WTC11 (cell line): Measurements from ENCODE around the gene ENAH. TPM values are rescaled to one million over a fixed set of nuclear protein-coding genes. Genes with fewer than 3 reads are reported as not detected.

Experiments
- ATAC-seq: fragments of 200-7000 bp; cut with Tn5 transposase; 2 replicates; pipeline ENCODE4 v1.10.0; 2021; ENCODE audit warnings: mild to moderate bottlenecking, moderate library complexity
- CTCF ChIA-PET: fragments of 300-600 bp; sonication (Branson Sonifier 250); formaldehyde crosslinking; loops from one replicate; lab custom pipeline; 2021; ENCODE audit warnings: antibody characterized with exemption; lab: Charles Lee
- POLR2A ChIA-PET: fragments of 350-600 bp; sonication (Branson Sonifier 250); formaldehyde crosslinking; loops from one replicate; lab custom pipeline; 2021; ENCODE audit warnings: antibody characterized with exemption; lab: Charles Lee
- DNase-seq: peaks from one replicate; pipeline ENCODE4 v3.0.0; 2021; ENCODE audit warnings: low spot score
- H3K27ac Mint-ChIP-seq: 2 replicates; pipeline ENCODE4 v1.8.0; 2021; ENCODE audit warnings: mixed read lengths
- H3K27me3 Mint-ChIP-seq: 2 replicates; pipeline ENCODE4 v1.8.0; 2021; ENCODE audit warnings: low read depth, mild to moderate bottlenecking, moderate library complexity, mixed read lengths
- H3K36me3 Mint-ChIP-seq: 2 replicates; pipeline ENCODE4 v1.8.0; 2021; ENCODE audit warnings: mixed read lengths
- H3K4me1 Mint-ChIP-seq: 2 replicates; pipeline ENCODE4 v1.8.0; 2022; ENCODE audit warnings: mixed read lengths
- H3K4me3 Mint-ChIP-seq: 2 replicates; pipeline ENCODE4 v1.8.0; 2021; ENCODE audit warnings: mild to moderate bottlenecking, moderate library complexity, mixed read lengths
- H3K9me3 Mint-ChIP-seq: 2 replicates; pipeline ENCODE4 v1.8.0; 2021; ENCODE audit warnings: mixed read lengths
- AFF4 ChIP-seq: sonication (generic); formaldehyde crosslinking; IDR thresholded peaks from 2 replicates; pipeline ENCODE4 v1.8.1; 2023; ENCODE audit warnings: mild to moderate bottlenecking, missing genetic modification reagents, borderline replicate concordance
- ATF1 ChIP-seq: sonication (generic); formaldehyde crosslinking; IDR thresholded peaks from 2 replicates; pipeline ENCODE4 v1.8.1; 2023; ENCODE audit warnings: mild to moderate bottlenecking, moderate library complexity, missing genetic modification reagents
- CBFB ChIP-seq: sonication (generic); formaldehyde crosslinking; IDR thresholded peaks from 2 replicates; pipeline ENCODE4 v1.8.1; 2022; ENCODE audit warnings: mild to moderate bottlenecking, low read depth, missing genetic modification reagents
- CREM ChIP-seq: sonication (generic); formaldehyde crosslinking; IDR thresholded peaks from 2 replicates; pipeline ENCODE4 v1.8.1; 2022; ENCODE audit warnings: mild to moderate bottlenecking, missing genetic modification reagents, moderate library complexity
- EMX1 ChIP-seq: fragments of 250-450 bp; sonication (Bioruptor Pico); IDR thresholded peaks from 2 replicates; pipeline ENCODE4 v1.8.0; 2021; ENCODE audit warnings: mild to moderate bottlenecking
- ESRRA ChIP-seq: sonication (generic); formaldehyde crosslinking; IDR thresholded peaks from 2 replicates; pipeline ENCODE4 v1.8.1; 2022; ENCODE audit warnings: mild to moderate bottlenecking, missing genetic modification reagents, borderline replicate concordance
- FOXK1 ChIP-seq: sonication (generic); formaldehyde crosslinking; IDR thresholded peaks from 2 replicates; pipeline ENCODE4 v1.8.0; 2022; ENCODE audit warnings: mild to moderate bottlenecking, moderate library complexity, missing genetic modification reagents
- GABPB1 ChIP-seq: sonication (generic); formaldehyde crosslinking; IDR thresholded peaks from 2 replicates; pipeline ENCODE4 v1.8.1; 2023; ENCODE audit warnings: mild to moderate bottlenecking, missing genetic modification reagents
- IRF1 ChIP-seq: sonication (generic); formaldehyde crosslinking; IDR thresholded peaks from 2 replicates; pipeline ENCODE4 v1.8.0; 2023; ENCODE audit warnings: missing genetic modification reagents
- IRF2 ChIP-seq: sonication (generic); formaldehyde crosslinking; IDR thresholded peaks from 2 replicates; pipeline ENCODE4 v1.8.0; 2022; ENCODE audit warnings: low read depth, missing genetic modification reagents, borderline replicate concordance
- NFATC4 ChIP-seq: fragments of 250-450 bp; sonication (Bioruptor Pico); IDR thresholded peaks from 2 replicates; pipeline ENCODE4 v1.9.0; 2021; ENCODE audit warnings: mild to moderate bottlenecking
- OVOL2 ChIP-seq: fragments of 250-450 bp; sonication (Bioruptor Pico); IDR thresholded peaks from 2 replicates; pipeline ENCODE4 v1.9.0; 2021; ENCODE audit warnings: mild to moderate bottlenecking, borderline replicate concordance
- RELA ChIP-seq: sonication (generic); formaldehyde crosslinking; IDR thresholded peaks from 2 replicates; pipeline ENCODE4 v1.8.1; 2022; ENCODE audit warnings: missing genetic modification reagents, mild to moderate bottlenecking, borderline replicate concordance
- SOX15 ChIP-seq: fragments of 250-450 bp; sonication (Bioruptor Pico); IDR thresholded peaks from 2 replicates; pipeline ENCODE4 v1.9.0; 2021; ENCODE audit warnings: mild to moderate bottlenecking
- TCF7 ChIP-seq: sonication (generic); formaldehyde crosslinking; IDR thresholded peaks from 2 replicates; pipeline ENCODE4 v1.8.0; 2022; ENCODE audit warnings: mild to moderate bottlenecking, low read depth, missing genetic modification reagents, moderate library complexity
- TP53 ChIP-seq: sonication (generic); formaldehyde crosslinking; IDR thresholded peaks from 2 replicates; pipeline ENCODE4 v1.8.1; 2023; ENCODE audit warnings: mild to moderate bottlenecking, missing genetic modification reagents
- USF2 ChIP-seq: sonication (generic); formaldehyde crosslinking; IDR thresholded peaks from 2 replicates; pipeline ENCODE4 v1.8.1; 2023; ENCODE audit warnings: mild to moderate bottlenecking, missing genetic modification reagents, moderate library complexity
- ZNF263 ChIP-seq: sonication (generic); formaldehyde crosslinking; IDR thresholded peaks from 2 replicates; pipeline ENCODE4 v1.8.1; 2022; ENCODE audit warnings: low read depth, mild to moderate bottlenecking, moderate library complexity, missing genetic modification reagents
- ZNF281 ChIP-seq: sonication (generic); formaldehyde crosslinking; IDR thresholded peaks from 2 replicates; pipeline ENCODE4 v1.8.0; 2023; ENCODE audit warnings: mild to moderate bottlenecking, missing genetic modification reagents
- ZNF512 ChIP-seq: sonication (generic); formaldehyde crosslinking; IDR thresholded peaks from 2 replicates; pipeline ENCODE4 v1.8.1; 2022; ENCODE audit warnings: missing genetic modification reagents, borderline replicate concordance
- total RNA-seq: library from RNA; stranded (reverse); gene quantifications from 3 replicates; pipeline ENCODE4 v1.2.3, GENCODE V29; 2021

The ENAH gene
- total RNA-seq, 1 experiment from 2014 or later, result 227 TPM

DNA sequence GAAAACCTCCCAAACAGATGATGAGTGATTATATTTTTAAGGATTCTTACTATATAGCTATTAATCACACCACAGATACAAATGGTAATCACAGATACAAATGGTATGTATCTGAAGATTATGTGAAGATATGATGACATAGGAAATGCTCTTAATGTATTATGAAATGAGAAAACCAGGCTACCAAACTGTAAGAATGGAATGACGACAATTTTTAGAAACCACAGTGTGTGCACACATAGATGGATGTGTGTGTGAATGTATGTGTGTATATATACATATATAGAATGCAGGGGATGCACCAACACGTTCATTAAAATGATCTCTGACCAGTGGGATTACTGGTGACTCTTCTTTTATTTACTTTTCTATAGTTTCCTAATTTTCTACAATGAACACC is 21.5 kb upstream of the ENAH start (continued):
- no peak for TF ChIP-seq ZNF512 (CRISPR knock-in tag)
- TF ChIP-seq OVOL2, result no peak
- no peak for TF ChIP-seq RELA (CRISPR knock-in tag)
- no peak for TF ChIP-seq USF2 (CRISPR knock-in tag)
- TF ChIP-seq CBFB (CRISPR knock-in tag), result no peak
- no peak for TF ChIP-seq NFATC4 (CRISPR knock-in tag)

- ATAC-seq, result no peak
- TF ChIP-seq GABPB1, result peak; percentile 55; the same call in 1 of the 2 replicates
- TF ChIP-seq NFATC4 (CRISPR knock-in tag), result no peak
- TF ChIP-seq, all 79 proteins: peak for 1
- no peak overlapping the region for H3K27ac Mint-ChIP-seq
- H3K27me3 Mint-ChIP-seq, result peaks cover 7% of the 10 kb centered on the region
- no peak for DNase-seq
- CTCF ChIA-PET, result interaction anchor here (0.9 to 1.8 kb wide), 3 partner anchors 100 to 196 kb away, joined by 3 to 5 read pairs (median 5); no protein-coding TSS in a partner anchor
- H3K9me3 Mint-ChIP-seq, result no peaks in the 10 kb centered on the region
- H3K36me3 Mint-ChIP-seq, result no peaks in the 10 kb centered on the region
- no peak overlapping the region for H3K4me3 Mint-ChIP-seq
- H3K4me1 Mint-ChIP-seq, result no peaks in the 10 kb centered on the region
- POLR2A ChIA-PET, result no interaction called here
These were observed 18.1 kb upstream of the ENAH start for GRCh38 chr1:225670806-225671733.

- no peaks in the 10 kb centered on the region for H3K36me3 Mint-ChIP-seq
- no peaks in the 10 kb centered on the region for H3K4me1 Mint-ChIP-seq
- DNase-seq (no peak), ATAC-seq (no peak)
- H3K27ac Mint-ChIP-seq, result no peak overlapping the region
- no peaks in the 10 kb centered on the region for H3K9me3 Mint-ChIP-seq
- H3K4me3 Mint-ChIP-seq, result no peak overlapping the region
- POLR2A ChIA-PET, result no interaction called here
- H3K27me3 Mint-ChIP-seq, result no peaks in the 10 kb centered on the region; the same call in 1 of the 2 replicates
- CTCF ChIA-PET, result interaction anchor here (1.8 kb wide), 1 partner anchor 102 kb away, joined by 5 read pairs; no protein-coding TSS in a partner anchor
- TF ChIP-seq ZNF263 (no peak), FOXK1 (no peak), IRF1 (no peak), EMX1 (CRISPR knock-in tag) (no peak), IRF2 (CRISPR knock-in tag) (no peak), SOX15 (CRISPR knock-in tag) (no peak), ESRRA (CRISPR knock-in tag) (no peak), ZNF512 (CRISPR knock-in tag) (no peak), ATF1 (CRISPR knock-in tag) (no peak), TP53 (CRISPR knock-in tag) (no peak), AFF4 (CRISPR knock-in tag) (no peak), TCF7 (CRISPR knock-in tag) (no peak), CREM (CRISPR knock-in tag) (no peak), ZNF281 (CRISPR knock-in tag) (no peak)
These were observed 17.4 kb upstream of the ENAH start for GRCh38 chr1:225670356-225670755.
